ENCODE results near the gene PNLDC1. TPM values are rescaled to one million over a fixed set of nuclear protein-coding genes. Genes with fewer than 3 reads are reported as not detected.
"Not testable (repeated sequence)": the region's sequence is repeated elsewhere in the genome, so short reads cannot be mapped to it uniquely, and the experiment has no call there.

Gene PNLDC1
- total RNA-seq, 4 donors from 2014 or later: not detected

GRCh38 chr6:159789377-159790148 lies 10.5 kb upstream of the PNLDC1 start, which contains the start of gene TCP1:
TSS of gene TCP1 (minus strand) at chr6:159789602. CDS start at chr6:159789468, 134 bp downstream.
- intact Hi-C loops (cut with DNase I; ENCODE audit: low total_unique reads) (loop anchor here (1.0 to 10.0 kb wide), 5 partner anchors 27 to 275 kb away; partner anchors contain the start of genes ACAT2, SOD2 and WTAP), in situ Hi-C loops (cut with MboI; ENCODE audit: low sequenced_read_pairs in 4 of 4) (loop anchor here in 2 of 4 donors (5.0 to 10.0 kb wide), 2 partner anchors 62 to 95 kb away; partner anchors contain the start of genes SOD2 (in 1 of the 2) and WTAP (in 1 of the 2))
- H3K4me1 ChIP-seq: peaks cover 38 to 41% of the 10 kb centered on the region in 2 donors
- H3K4me3 ChIP-seq: peak within 1 kb of the TSS; percentile 94 to 99 (median 94)
- DNase-seq (peak; percentile 100), ATAC-seq (peak; percentile 90 to 94)
- H3K27ac ChIP-seq: peak within 1 kb of the TSS; percentile 94 to 100 (median 96)
- no peaks in the 10 kb centered on the region for H3K27me3 ChIP-seq
- H3K9me3 ChIP-seq: no peaks in the 10 kb centered on the region
- TF ChIP-seq, protein P1, sequence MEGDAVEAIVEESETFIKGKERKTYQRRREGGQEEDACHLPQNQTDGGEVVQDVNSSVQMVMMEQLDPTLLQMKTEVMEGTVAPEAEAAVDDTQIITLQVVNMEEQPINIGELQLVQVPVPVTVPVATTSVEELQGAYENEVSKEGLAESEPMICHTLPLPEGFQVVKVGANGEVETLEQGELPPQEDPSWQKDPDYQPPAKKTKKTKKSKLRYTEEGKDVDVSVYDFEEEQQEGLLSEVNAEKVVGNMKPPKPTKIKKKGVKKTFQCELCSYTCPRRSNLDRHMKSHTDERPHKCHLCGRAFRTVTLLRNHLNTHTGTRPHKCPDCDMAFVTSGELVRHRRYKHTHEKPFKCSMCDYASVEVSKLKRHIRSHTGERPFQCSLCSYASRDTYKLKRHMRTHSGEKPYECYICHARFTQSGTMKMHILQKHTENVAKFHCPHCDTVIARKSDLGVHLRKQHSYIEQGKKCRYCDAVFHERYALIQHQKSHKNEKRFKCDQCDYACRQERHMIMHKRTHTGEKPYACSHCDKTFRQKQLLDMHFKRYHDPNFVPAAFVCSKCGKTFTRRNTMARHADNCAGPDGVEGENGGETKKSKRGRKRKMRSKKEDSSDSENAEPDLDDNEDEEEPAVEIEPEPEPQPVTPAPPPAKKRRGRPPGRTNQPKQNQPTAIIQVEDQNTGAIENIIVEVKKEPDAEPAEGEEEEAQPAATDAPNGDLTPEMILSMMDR (IDR thresholded peaks at IDR 0.05 in 4 of 5, conservative IDR thresholded peaks at IDR 0.05 in 1 of 5): no peak
- TF ChIP-seq POLR2A (IDR thresholded peaks at IDR 0.05): peak; percentile 95 to 99
- peaks cover 0 to 52% of the 10 kb centered on the region in 2 donors for H3K36me3 ChIP-seq

DNA sequence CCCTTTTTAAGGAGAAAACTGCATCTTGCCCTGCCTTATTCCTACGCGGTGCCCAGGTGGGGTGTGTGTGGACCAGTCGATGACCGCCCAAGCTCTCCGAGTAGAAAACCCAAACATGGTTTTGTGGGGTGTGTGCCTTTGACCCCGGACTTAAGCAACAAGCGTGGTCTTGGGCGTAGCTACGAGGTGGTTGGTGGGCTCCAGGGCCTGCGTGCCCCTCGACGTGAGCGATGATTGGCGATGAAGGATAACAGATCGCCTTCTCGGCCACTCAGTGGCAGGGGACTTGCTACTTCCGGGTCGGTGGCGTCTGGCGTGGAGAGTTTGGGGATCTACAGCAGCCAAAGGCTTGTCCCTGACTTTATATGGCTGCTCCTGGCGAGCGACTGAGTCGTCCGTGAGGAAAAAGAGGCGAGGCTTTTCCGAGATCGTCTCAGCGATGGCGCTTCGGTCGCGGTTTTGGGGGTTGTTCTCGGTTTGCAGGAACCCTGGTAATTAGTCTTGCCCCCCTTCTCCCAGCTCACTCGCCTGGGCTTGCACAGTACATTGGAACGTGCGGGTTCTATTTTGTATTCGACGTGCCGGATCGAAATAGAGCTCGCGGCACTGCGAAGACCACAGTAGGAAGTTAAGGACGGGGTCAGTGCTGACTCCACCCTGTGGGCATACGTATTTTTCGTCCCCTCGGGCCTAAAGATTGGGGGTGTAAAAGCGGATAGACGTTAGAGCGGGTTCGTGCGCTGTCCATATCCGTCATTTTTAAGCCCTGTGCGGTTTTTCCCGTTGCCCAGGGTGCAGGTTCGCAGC lies 9.7 kb upstream of the PNLDC1 start, which contains the start of gene MRPL18:
Gene MRPL18 (plus strand): TSS at position 319 of the 807 bp plus-strand sequence. CDS start 121 bp downstream, at position 440.
- Histone ChIP-seq H3K4me3 (peak within 1 kb of the TSS; percentile 94 to 99 (median 94)), H3K27me3 (no peaks in the 10 kb centered on the region), H3K9me3 (no peaks in the 10 kb centered on the region), H3K4me1 (peaks cover 38 to 41% of the 10 kb centered on the region in 2 donors), H3K36me3 (peaks cover 0 to 45% of the 10 kb centered on the region in 2 donors), H3K27ac (peak within 1 kb of the TSS; percentile 94 to 100 (median 96))
- intact Hi-C loops (cut with DNase I; ENCODE audit: low total_unique reads) (no loop called here), in situ Hi-C loops (cut with MboI; ENCODE audit: low sequenced_read_pairs in 4 of 4) (loop anchor here in 2 of 4 donors (5.0 to 10.0 kb wide), 2 partner anchors 63 to 96 kb away; partner anchors contain the start of genes SOD2 (in 1 of the 2) and WTAP (in 1 of the 2))
- DNase-seq (peak; percentile 95 to 96), ATAC-seq (peak; percentile 87)
- TF ChIP-seq POLR2A (IDR thresholded peaks at IDR 0.05): peak; percentile 29 to 60
- TF ChIP-seq, protein P1 (IDR thresholded peaks at IDR 0.05 in 4 of 5, conservative IDR thresholded peaks at IDR 0.05 in 1 of 5): no peak

- no peak for ATAC-seq
- peaks cover 0 to 45% of the 10 kb centered on the region in 2 donors for H3K36me3 ChIP-seq
- H3K4me3 ChIP-seq: peak overlapping the region; percentile 65 to 95 (median 87)
- peak overlapping the region; percentile 94 to 100 (median 96) for H3K27ac ChIP-seq
- H3K4me1 ChIP-seq: peaks cover 38% of the 10 kb centered on the region in 2 donors
- intact Hi-C loops (cut with DNase I; ENCODE audit: low total_unique reads): no loop called here
- TF ChIP-seq, protein P1 (IDR thresholded peaks at IDR 0.05 in 4 of 5, conservative IDR thresholded peaks at IDR 0.05 in 1 of 5): no peak
- TF ChIP-seq POLR2A (IDR thresholded peaks at IDR 0.05): no peak
- no peaks in the 10 kb centered on the region for H3K27me3 ChIP-seq
- DNase-seq: no peak
- in situ Hi-C loops (cut with MboI; ENCODE audit: low sequenced_read_pairs in 4 of 4): loop anchor here in 2 of 4 donors (5.0 to 10.0 kb wide), 2 partner anchors 64 to 96 kb away; partner anchors contain the start of genes SOD2 (in 1 of the 2) and WTAP (in 1 of the 2)
- H3K9me3 ChIP-seq: no peaks in the 10 kb centered on the region
These were observed 9.0 kb upstream of the PNLDC1 start for GRCh38 chr6:159790956-159791598.

DNA sequence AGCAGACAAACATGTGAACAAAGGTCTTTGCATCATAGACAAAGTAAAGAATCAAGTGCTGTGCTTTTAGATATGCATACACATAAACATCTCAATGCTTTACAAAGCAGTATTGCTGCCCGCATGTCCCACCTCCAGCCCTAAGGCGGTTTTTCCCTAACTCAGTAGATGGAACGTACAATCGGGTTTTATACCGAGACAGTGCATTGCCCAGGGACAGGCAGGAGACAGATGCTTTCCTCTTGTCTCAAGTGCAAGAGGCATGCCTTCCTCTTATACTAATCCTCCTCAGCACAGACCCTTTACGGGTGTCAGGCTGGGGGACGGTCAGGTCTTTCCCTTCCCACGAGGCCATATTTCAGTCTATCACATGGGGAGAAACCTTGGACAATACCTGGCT lies 5.1 kb upstream of the PNLDC1 start:
- intact Hi-C loops (cut with DNase I; ENCODE audit: low total_unique reads); H3K27me3 ChIP-seq; ATAC-seq; DNase-seq; H3K9me3 ChIP-seq; H3K4me3 ChIP-seq; H3K27ac ChIP-seq: not testable (repeated sequence)
- peaks cover 18 to 19% of the 10 kb centered on the region in 2 donors for H3K4me1 ChIP-seq
- in situ Hi-C loops (cut with MboI; ENCODE audit: low sequenced_read_pairs in 4 of 4): loop anchor here in 2 of 4 donors (5.0 to 10.0 kb wide), 2 partner anchors 68 to 100 kb away; partner anchors contain the start of genes SOD2 (in 1 of the 2) and WTAP (in 1 of the 2)
- H3K36me3 ChIP-seq: peaks cover 0 to 60% of the 10 kb centered on the region in 2 donors
